Liver (tissue), 9 donors: Measurements from ENCODE around the gene PJA1. TPM values are rescaled to one million over a fixed set of nuclear protein-coding genes. Genes with fewer than 3 reads are reported as not detected.

Source experiments
- DNase-seq: peaks from one replicate; pipeline ENCODE4 v3.0.0-alpha.2; 2017; ENCODE audit warnings: low spot score
- H3K27ac ChIP-seq, 2 donors: one replicate each; pipeline ENCODE4 v1.7.0; 2013; ENCODE audit warnings: inconsistent platforms in 2 of 2, low read length in 2 of 2, control low read depth in 1 of 2, low read depth in 1 of 2, mild to moderate bottlenecking in 1 of 2
- H3K27me3 ChIP-seq, 4 donors: one replicate each; pipeline versions ENCODE4 v1.6.1 to v1.7.0; 2013; ENCODE audit warnings: low read length in 3 of 4, inconsistent platforms in 1 of 4, mild to moderate bottlenecking in 1 of 4, moderate library complexity in 1 of 4; ENCODE audit not compliant: control insufficient read depth in 4 of 4, insufficient read depth in 4 of 4
- H3K36me3 ChIP-seq, 4 donors: one replicate each; pipeline versions ENCODE4 v1.6.1 to v1.7.0; 2013; ENCODE audit warnings: low read length in 3 of 4, mild to moderate bottlenecking in 3 of 4, low read depth in 1 of 4, moderate library complexity in 1 of 4; ENCODE audit not compliant: control insufficient read depth in 4 of 4, insufficient read depth in 3 of 4
- H3K4me1 ChIP-seq, 4 donors: one replicate each; pipeline versions ENCODE4 v1.6.1 to v1.7.0; 2013; ENCODE audit warnings: low read length in 3 of 4, mild to moderate bottlenecking in 3 of 4, moderate library complexity in 1 of 4; ENCODE audit not compliant: control insufficient read depth in 4 of 4, insufficient read depth in 4 of 4
- H3K4me3 ChIP-seq, 3 donors: one replicate each; pipeline versions ENCODE4 v1.6.1 to v1.7.0; 2013; ENCODE audit warnings: low read length in 3 of 3, control low read depth in 1 of 3, low read depth in 1 of 3, mild to moderate bottlenecking in 1 of 3
- H3K9ac ChIP-seq, 2 donors: one replicate each; pipeline ENCODE4 v1.7.0; 2013; ENCODE audit warnings: low read length in 2 of 2, mild to moderate bottlenecking in 2 of 2, moderate library complexity in 2 of 2, control low read depth in 1 of 2, low read depth in 1 of 2
- H3K9me3 ChIP-seq, 4 donors: one replicate each; pipeline versions ENCODE4 v1.6.1 to v1.7.0; 2013; ENCODE audit warnings: low read length in 3 of 4; ENCODE audit not compliant: control insufficient read depth in 4 of 4
- EGR1 ChIP-seq, 2 donors: IDR thresholded peaks; 2 replicates each; pipeline ENCODE4 v1.6.1; 2016 to 2018; ENCODE audit warnings: antibody characterized with exemption in 2 of 2, low read depth in 2 of 2
- FOXA1 ChIP-seq: IDR thresholded peaks from 2 replicates; pipeline ENCODE4 v1.6.1; 2016; ENCODE audit warnings: antibody characterized with exemption
- FOXA2 ChIP-seq: IDR thresholded peaks from 2 replicates; pipeline ENCODE4 v1.6.1; 2016; ENCODE audit warnings: antibody characterized with exemption
- GABPA ChIP-seq, 2 donors: IDR thresholded peaks in 1 of 2; conservative IDR thresholded peaks in 1 of 2; 2 replicates each; pipeline ENCODE4 v1.6.1; 2016; ENCODE audit warnings: antibody characterized with exemption in 2 of 2, mild to moderate bottlenecking in 1 of 2, moderate library complexity in 1 of 2
- HNF4A ChIP-seq, 2 donors: conservative IDR thresholded peaks; 2 replicates each; pipeline ENCODE4 v1.6.1; 2016; ENCODE audit warnings: antibody characterized with exemption in 2 of 2, mild to moderate bottlenecking in 2 of 2
- HNF4G ChIP-seq: IDR thresholded peaks from 2 replicates; pipeline ENCODE4 v1.6.1; 2016; ENCODE audit warnings: antibody characterized with exemption
- JUND ChIP-seq, 2 donors: IDR thresholded peaks; 2 replicates each; pipeline ENCODE4 v1.6.1; 2016; ENCODE audit warnings: antibody characterized with exemption in 2 of 2
- NR2F2 ChIP-seq: IDR thresholded peaks from 2 replicates; pipeline ENCODE4 v1.6.1; 2016; ENCODE audit warnings: antibody characterized with exemption
- RAD21 ChIP-seq, 2 donors: IDR thresholded peaks; 2 replicates each; pipeline ENCODE4 v1.6.1; 2016; ENCODE audit warnings: antibody characterized with exemption in 2 of 2, mild to moderate bottlenecking in 2 of 2
- REST ChIP-seq: IDR thresholded peaks from 2 replicates; pipeline ENCODE4 v1.6.1; 2016; ENCODE audit warnings: antibody characterized with exemption, mild to moderate bottlenecking
- SP1 ChIP-seq: IDR thresholded peaks from 2 replicates; pipeline ENCODE4 v1.6.1; 2018; ENCODE audit warnings: antibody characterized with exemption, mild to moderate bottlenecking
- TAF1 ChIP-seq: conservative IDR thresholded peaks from 2 replicates; pipeline ENCODE4 v1.6.1; 2016; ENCODE audit warnings: antibody characterized with exemption, mild to moderate bottlenecking
- YY1 ChIP-seq: IDR thresholded peaks from 2 replicates; pipeline ENCODE4 v1.6.1; 2016; ENCODE audit warnings: antibody characterized with exemption, mild to moderate bottlenecking
- ZBTB33 ChIP-seq: IDR thresholded peaks from 2 replicates; pipeline ENCODE4 v1.6.1; 2016; ENCODE audit warnings: antibody characterized with exemption
- WGBS: extraction: QIAGEN DNeasy Blood & Tissue Kit; methylation state at CpG from one replicate; pipeline ENCODE4 v1.1.7; 2013; 5-methylcytosine and 5-hydroxymethylcytosine counted together
- polyA plus RNA-seq, 2 donors: library from polyadenylated mRNA; stranded (reverse) in 1 of 2; unstranded in 1 of 2; fragments of 200-250 nt in 1 of 2; fragments of >200 nt in 1 of 2; fragmentation: Nextera tagmentation in 1 of 2; extraction: Ambion mirVana in 1 of 2; gene quantifications; one replicate each; pipeline versions ENCODE4 v1.2.1 to v1.2.3, GENCODE V29; 2013 to 2015
- total RNA-seq, 2 donors: library from RNA; depleted of rRNA; stranded (reverse); fragments of >200 nt; gene quantifications; one replicate each; pipeline ENCODE4 v1.2.3, GENCODE V29; 2014
- TF ChIP-seq, protein P1 (sequence below): IDR thresholded peaks from 2 replicates; pipeline ENCODE4 v1.6.1; 2016; ENCODE audit warnings: antibody characterized with exemption
- TF ChIP-seq, protein P2 (sequence below): IDR thresholded peaks from 2 replicates; pipeline ENCODE4 v1.6.1; 2016; ENCODE audit warnings: antibody characterized with exemption
- donor health status: healthy.
- donor health status: healthy.
- donor health status: healthy.
- donor health status: healthy.
- donor health status: healthy.

Gene PJA1
- total and polyA plus RNA-seq, 4 donors = 4.6 to 6.0 (median 5.0) TPM

DNA sequence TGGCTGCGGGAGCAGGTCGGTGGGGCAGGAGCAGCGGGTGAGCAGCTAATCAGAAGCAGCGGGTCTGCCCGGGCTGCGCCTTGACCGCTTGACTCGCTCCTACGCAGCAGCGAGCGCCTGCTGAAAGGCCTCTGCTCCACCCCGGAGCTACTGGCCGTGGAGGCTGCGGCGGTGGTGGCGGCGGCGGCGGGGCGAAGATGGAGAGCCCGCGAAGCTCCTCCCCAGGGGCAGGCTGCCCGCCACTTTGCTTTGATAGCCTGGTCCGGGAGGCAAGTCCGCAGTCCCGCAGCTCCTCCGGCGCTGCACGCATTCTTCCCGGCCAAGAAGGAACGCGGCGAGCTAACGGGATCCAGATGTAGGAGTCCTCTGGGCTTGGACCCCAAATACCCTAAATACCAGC is 36.7 kb downstream of the PJA1 start:
- H3K4me3 ChIP-seq = no peak overlapping the region
- no peak for TF ChIP-seq FOXA2
- no peak for TF ChIP-seq ZBTB33
- no peak for TF ChIP-seq JUND (IDR thresholded peaks at IDR 0.05)
- no peak for TF ChIP-seq GABPA (IDR thresholded peaks at IDR 0.05 in 1 of 2, conservative IDR thresholded peaks at IDR 0.05 in 1 of 2)
- no peak for TF ChIP-seq FOXA1
- TF ChIP-seq, protein P1, sequence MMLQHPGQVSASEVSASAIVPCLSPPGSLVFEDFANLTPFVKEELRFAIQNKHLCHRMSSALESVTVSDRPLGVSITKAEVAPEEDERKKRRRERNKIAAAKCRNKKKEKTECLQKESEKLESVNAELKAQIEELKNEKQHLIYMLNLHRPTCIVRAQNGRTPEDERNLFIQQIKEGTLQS = no peak
- TF ChIP-seq YY1 = no peak
- TF ChIP-seq HNF4G = no peak
- TF ChIP-seq EGR1 (IDR thresholded peaks at IDR 0.05; ENCODE audit: low read depth in 2 of 2) = no peak
- TF ChIP-seq TAF1 = no peak
- H3K27ac ChIP-seq = no peak overlapping the region
- DNase-seq = no peak
- 14% methylated on average over 33 of the region's 34 CpGs for WGBS
- H3K9me3 ChIP-seq = no peaks in the 10 kb centered on the region
- no peak overlapping the region for H3K9ac ChIP-seq
- H3K4me1 ChIP-seq = no peaks in the 10 kb centered on the region
- H3K27me3 ChIP-seq = peaks cover 0 to 5% (median 0%) of the 10 kb centered on the region in 4 donors
- no peaks in the 10 kb centered on the region for H3K36me3 ChIP-seq

DNA sequence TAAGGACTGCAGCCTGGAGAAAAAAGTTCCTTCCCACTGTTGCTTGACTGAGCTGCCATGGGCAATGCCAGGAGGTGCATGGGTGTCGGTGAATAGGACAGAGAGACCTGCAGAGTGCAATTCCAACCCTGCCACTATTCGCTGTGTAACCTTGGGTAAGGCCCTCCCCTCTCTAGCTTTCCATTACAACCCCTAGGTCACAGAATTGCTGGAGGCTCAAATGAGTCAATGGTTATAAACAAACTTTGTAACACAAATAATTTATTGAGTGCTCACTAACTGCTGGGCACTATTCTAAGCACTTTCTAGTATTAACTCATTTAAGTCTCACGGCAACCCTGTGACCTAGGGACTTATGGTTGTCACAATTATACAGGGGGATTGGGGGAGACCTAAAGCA is 37.8 kb downstream of the PJA1 start:
- WGBS = 91% methylated on average over 3 of the region's 3 CpGs
- Histone ChIP-seq H3K4me1 (no peaks in the 10 kb centered on the region), H3K27me3 (peaks cover 0 to 2% (median 0%) of the 10 kb centered on the region in 4 donors), H3K9ac (no peak overlapping the region), H3K27ac (no peak overlapping the region), H3K36me3 (no peaks in the 10 kb centered on the region), H3K9me3 (no peaks in the 10 kb centered on the region), H3K4me3 (no peak overlapping the region)
- TF ChIP-seq SP1 (no peak), REST (no peak), TAF1 (no peak), HNF4A (conservative IDR thresholded peaks at IDR 0.05) (no peak), RAD21 (IDR thresholded peaks at IDR 0.05) (no peak), NR2F2 (no peak)
- TF ChIP-seq, protein P1 = no peak
- TF ChIP-seq, protein P2, sequence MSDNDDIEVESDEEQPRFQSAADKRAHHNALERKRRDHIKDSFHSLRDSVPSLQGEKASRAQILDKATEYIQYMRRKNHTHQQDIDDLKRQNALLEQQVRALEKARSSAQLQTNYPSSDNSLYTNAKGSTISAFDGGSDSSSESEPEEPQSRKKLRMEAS = no peak
- no peak for DNase-seq
